Measurements from ENCODE around the gene FRMD5.

GRCh38 chr15:43828061-43828657 is 366.9 kb downstream of the FRMD5 start:
- TF ChIP-seq CTCF (IDR thresholded peaks at IDR 0.05) (no peak), EZH2 (IDR thresholded peaks at IDR 0.05; ENCODE audit: borderline replicate concordance, insufficient read depth, low read depth, low read length, poor library complexity, severe bottlenecking) (no peak)
